Upper lobe of left lung (tissue), 4 donors: Measurements from ENCODE around the gene SGSH.

Experiments used
- CTCF ChIP-seq, 6 experiments: fragments of 450-650 bp in 4 of 6; fragments of 200-600 bp in 2 of 6; sonication (generic) in 2 of 6; IDR thresholded peaks; one replicate each; pipeline ENCODE4 v1.5.1; 2016 to 2019; ENCODE audit warnings: antibody characterized with exemption in 6 of 6
- POLR2A ChIP-seq, 4 donors: fragments of 450-650 bp; IDR thresholded peaks; one replicate each; pipeline ENCODE4 v1.5.1; 2016 to 2017; ENCODE audit warnings: antibody characterized with exemption in 4 of 4, mild to moderate bottlenecking in 2 of 4
- POLR2AphosphoS5 ChIP-seq, 2 donors: sonication (generic); formaldehyde crosslinking; IDR thresholded peaks; one replicate each; pipeline ENCODE4 v1.5.1; 2017; ENCODE audit warnings: antibody characterized with exemption in 2 of 2

DNA sequence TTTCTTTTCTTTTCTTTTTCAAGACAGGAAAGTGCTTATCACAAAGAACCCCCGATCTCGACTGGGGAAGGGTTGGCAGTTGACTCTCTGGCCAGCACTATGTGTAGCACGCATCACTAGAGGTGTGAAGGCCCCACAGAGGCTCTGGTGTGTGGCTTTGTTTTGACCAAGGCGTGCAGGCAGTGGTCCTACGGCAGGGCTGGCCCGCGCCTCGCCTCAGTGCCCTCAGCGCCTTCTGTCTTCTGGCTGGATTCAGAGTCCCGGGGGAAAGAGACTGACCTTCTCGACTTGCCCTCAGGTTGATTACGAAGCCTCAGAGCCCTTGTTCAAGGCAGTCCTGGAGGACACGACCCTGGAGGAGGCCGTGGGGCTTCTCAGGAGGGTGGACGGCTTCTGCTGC, 18.7 kb downstream of the SGSH start:
- no peak for TF ChIP-seq POLR2AphosphoS5 (IDR thresholded peaks at IDR 0.05)
- no peak for TF ChIP-seq CTCF (IDR thresholded peaks at IDR 0.05)
- TF ChIP-seq POLR2A (IDR thresholded peaks at IDR 0.05), result no peak
